Endothelial cell of umbilical vein (primary cell): Measurements from ENCODE around the gene DNAH1. TPM values are rescaled to one million over a fixed set of nuclear protein-coding genes. Genes with fewer than 3 reads are reported as not detected.

ENCODE experiments used
- BruUV-seq: library from RNA; stranded (reverse); fragments of 400-500 nt; replicated peaks from 2 replicates; lab custom pipeline; 2021; lab: Mats Ljungman, UMichigan
- CTCF ChIA-PET: fragments of 300-600, 350-600 bp; sonication (Branson Sonifier 250); formaldehyde crosslinking; loops from one replicate; lab custom pipeline; 2021; ENCODE audit warnings: antibody characterized with exemption, inconsistent platforms; lab: Charles Lee
- POLR2A ChIA-PET: fragments of 300-600, 350-600 bp; sonication (Branson Sonifier 250); formaldehyde crosslinking; loops from one replicate; lab custom pipeline; 2021; ENCODE audit warnings: antibody characterized with exemption, inconsistent platforms; lab: Charles Lee
- DNase-seq: peaks from one replicate; pipeline ENCODE4 v3.0.0-alpha.2; 2011; ENCODE audit warnings: low read depth, low spot score
- FAIRE-seq: peaks from 2 replicates; lab custom pipeline; 2011; peaks lifted over from hg19 to GRCh38; lab: Jason Lieb, UNC
- H2AFZ ChIP-seq: 2 replicates; pipeline ENCODE4 v1.6.0; 2012; ENCODE audit warnings: low read depth, low read length, control low read depth, inconsistent platforms
- H3K27ac ChIP-seq: 2 replicates; pipeline ENCODE4 v1.5.1; 2011; ENCODE audit warnings: low read depth, mild to moderate bottlenecking, control low read depth, low read length, moderate library complexity; ENCODE audit not compliant: insufficient read depth
- H3K27me3 ChIP-seq, 2 experiments: 2 replicates each; pipeline versions ENCODE4 v1.6.0 to v1.6.1; 2011; ENCODE audit warnings: low read length in 2 of 2, mixed read lengths in 1 of 2; ENCODE audit not compliant: control insufficient read depth in 2 of 2, insufficient read depth in 2 of 2
- H3K36me3 ChIP-seq, 2 experiments: 2 replicates in 1 of 2; 3 replicates in 1 of 2; pipeline ENCODE4 v1.5.1; 2011; ENCODE audit warnings: low read length in 2 of 2, mild to moderate bottlenecking in 1 of 2, moderate library complexity in 1 of 2; ENCODE audit not compliant: control insufficient read depth in 2 of 2, insufficient read depth in 2 of 2; ENCODE audit errors: extremely low read depth in 1 of 2
- H3K4me1 ChIP-seq: 3 replicates; pipeline ENCODE4 v1.5.1; 2011; ENCODE audit warnings: mild to moderate bottlenecking, low read length; ENCODE audit not compliant: control insufficient read depth, insufficient read depth; ENCODE audit errors: extremely low read depth
- H3K4me2 ChIP-seq: 2 replicates; pipeline ENCODE4 v1.6.1; 2011; ENCODE audit warnings: low read length, control low read depth, mixed read lengths; ENCODE audit not compliant: insufficient read depth
- H3K4me3 ChIP-seq, 3 experiments: fragments of 200-600 bp in 1 of 3; sonication (generic), shearing (Covaris generic) in 1 of 3; replicated peaks in 1 of 3; 2 replicates each; pipeline ENCODE4 v1.5.1; 2011 to 2016; ENCODE audit warnings: control low read depth in 3 of 3, low read length in 3 of 3, mild to moderate bottlenecking in 2 of 3, inconsistent platforms in 1 of 3, low read depth in 1 of 3, moderate library complexity in 1 of 3; ENCODE audit not compliant: insufficient read depth in 1 of 3
- H3K79me2 ChIP-seq: 2 replicates; pipeline ENCODE4 v1.6.0; 2012; ENCODE audit warnings: low read length, inconsistent platforms; ENCODE audit not compliant: control insufficient read depth, insufficient read depth
- H3K9ac ChIP-seq: replicated peaks from 2 replicates; pipeline ENCODE3; 2011; ENCODE audit warnings: low read length, control low read depth; ENCODE audit not compliant: insufficient read depth; ENCODE audit errors: extremely low read depth
- H3K9me1 ChIP-seq: replicated peaks from 3 replicates; pipeline ENCODE4 v1.6.0; 2011; ENCODE audit warnings: mild to moderate bottlenecking, low read length; ENCODE audit not compliant: control insufficient read depth, insufficient read depth; ENCODE audit errors: extremely low read depth
- H3K9me3 ChIP-seq: replicated peaks from 2 replicates; pipeline ENCODE4 v1.5.1; 2012; ENCODE audit warnings: low read length, inconsistent platforms; ENCODE audit not compliant: control insufficient read depth, insufficient read depth
- H4K20me1 ChIP-seq: replicated peaks from 2 replicates; pipeline ENCODE3; 2011; ENCODE audit warnings: mild to moderate bottlenecking, low read length; ENCODE audit not compliant: control insufficient read depth, insufficient read depth; ENCODE audit errors: extremely low read depth
- CTCF ChIP-seq, 2 donors: IDR thresholded peaks; 1 replicate in 1 of 2; 2 replicates in 1 of 2; pipeline ENCODE4 v1.5.1; 2011; ENCODE audit warnings: low read length in 2 of 2, mild to moderate bottlenecking in 2 of 2, moderate library complexity in 2 of 2, control low read depth in 1 of 2, inconsistent platforms in 1 of 2, low read depth in 1 of 2; ENCODE audit not compliant: insufficient read depth in 1 of 2; ENCODE audit errors: extremely low read depth in 1 of 2
- EZH2 ChIP-seq: IDR thresholded peaks from 2 replicates; pipeline ENCODE4 v1.6.1; 2012; ENCODE audit warnings: borderline replicate concordance, low read depth, mild to moderate bottlenecking, moderate library complexity, low read length, inconsistent platforms; ENCODE audit not compliant: severe bottlenecking
- FOS ChIP-seq: IDR thresholded peaks from 2 replicates; pipeline ENCODE4 v1.6.1; 2011; ENCODE audit warnings: mild to moderate bottlenecking, low read length, moderate library complexity, borderline replicate concordance; ENCODE audit not compliant: insufficient read depth
- GATA2 ChIP-seq: IDR thresholded peaks from 2 replicates; pipeline ENCODE4 v1.7.0; 2011; ENCODE audit warnings: low read depth, mild to moderate bottlenecking, moderate library complexity, mixed read lengths, low read length; ENCODE audit not compliant: insufficient read length, insufficient read depth
- JUN ChIP-seq: IDR thresholded peaks from 2 replicates; pipeline ENCODE4 v1.6.1; 2011; ENCODE audit warnings: borderline replicate concordance, low read depth; ENCODE audit not compliant: insufficient read length, insufficient read depth
- MAX ChIP-seq: IDR thresholded peaks from 2 replicates; pipeline ENCODE4 v1.6.1; 2011; ENCODE audit not compliant: insufficient read depth, insufficient read length
- MYC ChIP-seq: IDR thresholded peaks from one replicate; pipeline ENCODE4 v1.6.1; 2011; ENCODE audit warnings: mild to moderate bottlenecking, low read depth, low read length
- POLR2A ChIP-seq: IDR thresholded peaks from 2 replicates; pipeline ENCODE4 v1.6.1; 2012; ENCODE audit warnings: low read depth, mild to moderate bottlenecking, control low read depth, low read length
- POLR2AphosphoS5 ChIP-seq: IDR thresholded peaks from 2 replicates; pipeline ENCODE4 v1.6.1; 2012; ENCODE audit warnings: low read depth, mild to moderate bottlenecking, control low read depth, low read length, moderate library complexity; ENCODE audit not compliant: insufficient read depth
- dilution Hi-C: fragments of 300-500 bp; cut with MboI; formaldehyde crosslinking; loops from one replicate; pipeline ENCODE4 v1.15.0; 2019; ENCODE audit warnings: low sequenced_read_pairs; ENCODE audit not compliant: extremely low pct_ligation_motif_present
- intact Hi-C: fragments of 100-400 bp; cut with micrococcal nuclease; formaldehyde crosslinking; loops from one replicate; pipeline ENCODE4 v1.10.0; 2022
- polyA plus RNA-seq, 4 experiments: library from polyadenylated mRNA; depleted of rRNA in 3 of 4; stranded (reverse) in 3 of 4; unstranded in 1 of 4; fragments of >200 nt; gene quantifications; 2 replicates each; pipeline versions ENCODE4 v1.2.1 to v1.2.3, GENCODE V29; 2011 to 2012; ENCODE audit warnings: missing spikeins in 1 of 4
- total RNA-seq: library from RNA; stranded (reverse); gene quantifications from 2 replicates; pipeline ENCODE4 v1.2.3, GENCODE V29; 2021

The DNAH1 gene
- total and polyA plus RNA-seq, 2 donors (not counting 3 experiments of a cell fraction or from before 2014, with no cell fraction given), result 5.8 to 6.0 TPM

- peaks cover 6 to 46% of the 10 kb centered on the region in 2 experiments for H3K36me3 ChIP-seq
- H3K27me3 ChIP-seq, result no peaks in the 10 kb centered on the region
These were observed 92.3 kb downstream of the DNAH1 start for GRCh38 chr3:52408466-52408865.

More at GRCh38 chr3:52408466-52408865, 92.3 kb downstream of the DNAH1 start:
- DNase-seq, result no peak
- intact Hi-C loops (no loop called here), dilution Hi-C loops (no loop called here)
- H3K4me2 ChIP-seq, result peak overlapping the region; percentile 83
- CTCF ChIA-PET, result no interaction called here
- peaks cover 18% of the 10 kb centered on the region for H3K79me2 ChIP-seq
- no peak for TF ChIP-seq JUN
- TF ChIP-seq CTCF (IDR thresholded peaks at IDR 0.05; ENCODE audit: extremely low read depth in 1 of 2, insufficient read depth in 1 of 2, low read depth in 1 of 2, low read length in 2 of 2), result no peak
- TF ChIP-seq MYC, result no peak
- TF ChIP-seq GATA2, result no peak
- no peak for TF ChIP-seq FOS
- TF ChIP-seq POLR2AphosphoS5, result no peak
- no peak for TF ChIP-seq MAX
- no peak for TF ChIP-seq POLR2A
- no peak for TF ChIP-seq EZH2
- no peak overlapping the region for H2AFZ ChIP-seq
- H3K4me3 ChIP-seq, result no peak overlapping the region
- no peaks in the 10 kb centered on the region for H3K9me1 ChIP-seq
- BruUV-seq, result no TSS peak
- no peaks in the 10 kb centered on the region for H3K9me3 ChIP-seq
- no peak overlapping the region for H3K9ac ChIP-seq
- H4K20me1 ChIP-seq, result no peaks in the 10 kb centered on the region
- H3K4me1 ChIP-seq, result peaks cover 20% of the 10 kb centered on the region
- no peak overlapping the region for H3K27ac ChIP-seq
- POLR2A ChIA-PET, result no interaction called here
- FAIRE-seq, result no peak
